Activated CD4-positive, alpha-beta T cell treated with anti-CD3 and anti-CD28 coated beads, Interleukin-2, amount 50 U/mL, for 24 hours (primary cell): ENCODE measurements around the gene NRG2.

Experiments
- DNase-seq, 2 donors: peaks; one replicate each; pipeline ENCODE4 v3.0.0-alpha.2; 2020; ENCODE audit warnings: low read depth in 1 of 2, low spot score in 1 of 2

NRG2 gene

GRCh38 chr5:140011297-140011802 lies 31.7 kb downstream of the NRG2 start:
- DNase-seq: no peak

GRCh38 chr5:140010798-140011197 lies 32.3 kb downstream of the NRG2 start:
- no peak for DNase-seq

GRCh38 chr5:140007311-140007710 lies 35.8 kb downstream of the NRG2 start:
- no peak for DNase-seq

GRCh38 chr5:140005145-140005591 lies 37.9 kb downstream of the NRG2 start:
- DNase-seq: no peak

GRCh38 chr5:140004174-140004573 lies 38.9 kb downstream of the NRG2 start:
- DNase-seq: no peak

GRCh38 chr5:140003519-140003918 lies 39.6 kb downstream of the NRG2 start:
- DNase-seq: no peak

- no peak for DNase-seq
These were observed 42.8 kb downstream of the NRG2 start for GRCh38 chr5:140000332-140000731.

- DNase-seq: no peak
These were observed 44.3 kb downstream of the NRG2 start for GRCh38 chr5:139998837-139999236.

GRCh38 chr5:139997276-139997675 lies 45.8 kb downstream of the NRG2 start:
- DNase-seq: no peak

- DNase-seq: no peak
These were observed 47.2 kb downstream of the NRG2 start for GRCh38 chr5:139995929-139996328.

- no peak for DNase-seq
These were observed 48.9 kb downstream of the NRG2 start for GRCh38 chr5:139994234-139994633.

GRCh38 chr5:139985733-139986132 lies 57.4 kb downstream of the NRG2 start:
- DNase-seq: no peak

GRCh38 chr5:139985290-139985689 lies 57.8 kb downstream of the NRG2 start:
- DNase-seq: no peak

- no peak for DNase-seq
These were observed 58.3 kb downstream of the NRG2 start for GRCh38 chr5:139984816-139985215.

GRCh38 chr5:139982975-139983240 lies 60.2 kb downstream of the NRG2 start:
- DNase-seq: no peak

GRCh38 chr5:139982157-139982974 lies 60.7 kb downstream of the NRG2 start:
- no peak for DNase-seq

GRCh38 chr5:139980765-139981164 lies 62.3 kb downstream of the NRG2 start:
- no peak for DNase-seq

GRCh38 chr5:139979943-139980342 lies 63.2 kb downstream of the NRG2 start:
- no peak for DNase-seq

GRCh38 chr5:139979518-139979917 lies 63.6 kb downstream of the NRG2 start:
- DNase-seq: no peak

GRCh38 chr5:139976703-139977102 lies 66.4 kb downstream of the NRG2 start:
- no peak for DNase-seq

- no peak for DNase-seq
These were observed 67.2 kb downstream of the NRG2 start for GRCh38 chr5:139975942-139976341.

GRCh38 chr5:139975306-139975705 lies 67.8 kb downstream of the NRG2 start:
- DNase-seq: no peak

- no peak for DNase-seq
These were observed 68.4 kb downstream of the NRG2 start for GRCh38 chr5:139974661-139975060.
